GM19395 (cell line): ENCODE data around the gene PAPPA.

Source experiments
- ATAC-seq: cut with Tn5 transposase; IDR thresholded peaks from one replicate; pipeline ENCODE4 v1.9.1; 2021; ENCODE audit warnings: mild to moderate bottlenecking, moderate library complexity; ENCODE audit not compliant: unreplicated experiment

PAPPA gene

DNA sequence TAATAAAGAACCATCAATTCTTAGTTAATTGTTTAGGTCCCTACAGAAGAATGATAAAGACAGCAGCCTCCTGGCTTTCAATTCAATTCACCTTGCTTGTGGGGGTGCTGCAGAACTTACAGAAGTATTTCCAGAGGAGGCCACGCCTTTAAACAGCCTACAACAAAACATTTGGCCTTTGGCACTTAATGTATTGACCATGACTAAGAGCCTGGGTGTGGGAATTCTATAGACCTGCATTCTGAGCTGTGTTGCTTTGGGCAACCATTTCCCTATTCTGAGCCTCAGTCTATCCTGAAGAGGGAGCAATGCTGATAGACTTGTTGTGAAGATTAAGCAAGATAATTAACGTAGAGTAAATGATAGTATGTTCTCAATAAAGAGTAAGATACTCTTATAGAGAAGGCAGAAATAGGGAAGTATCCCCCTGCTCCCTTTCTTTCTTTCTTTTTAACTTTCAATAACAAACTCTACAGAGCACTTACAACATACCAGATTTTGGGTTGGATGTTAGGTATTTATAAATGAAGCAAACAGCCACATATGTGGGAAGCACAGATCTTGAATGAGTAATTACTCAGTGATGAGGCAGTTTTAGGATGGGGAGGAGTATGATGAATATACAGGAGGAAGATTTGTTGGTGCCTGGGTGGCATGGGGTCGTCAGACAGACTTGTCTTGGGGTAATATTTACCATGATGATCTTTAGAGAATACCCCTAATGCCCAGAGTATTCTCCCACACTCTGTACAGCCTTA, 28.4 kb downstream of the PAPPA start:
- ATAC-seq, result no peak

DNA sequence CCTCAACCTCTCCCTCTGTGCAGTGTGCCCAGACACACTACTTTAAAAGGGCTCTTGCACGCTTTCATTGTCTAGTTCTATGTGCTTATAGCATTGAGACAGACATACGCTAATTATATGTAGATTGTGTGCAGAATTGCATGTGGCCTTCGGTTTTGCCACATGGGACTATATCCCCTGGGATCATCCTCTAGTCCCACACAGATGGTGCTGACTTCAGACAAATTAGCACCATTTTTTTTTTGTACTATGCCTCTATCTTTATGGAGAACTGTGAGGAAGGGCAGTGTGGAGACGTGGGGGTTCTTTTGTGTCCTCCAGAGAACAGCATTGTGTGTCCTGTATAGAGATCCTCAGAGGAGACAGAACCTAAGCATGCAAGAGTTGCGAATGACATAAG, 29.3 kb downstream of the PAPPA start:
- ATAC-seq, result no peak

DNA sequence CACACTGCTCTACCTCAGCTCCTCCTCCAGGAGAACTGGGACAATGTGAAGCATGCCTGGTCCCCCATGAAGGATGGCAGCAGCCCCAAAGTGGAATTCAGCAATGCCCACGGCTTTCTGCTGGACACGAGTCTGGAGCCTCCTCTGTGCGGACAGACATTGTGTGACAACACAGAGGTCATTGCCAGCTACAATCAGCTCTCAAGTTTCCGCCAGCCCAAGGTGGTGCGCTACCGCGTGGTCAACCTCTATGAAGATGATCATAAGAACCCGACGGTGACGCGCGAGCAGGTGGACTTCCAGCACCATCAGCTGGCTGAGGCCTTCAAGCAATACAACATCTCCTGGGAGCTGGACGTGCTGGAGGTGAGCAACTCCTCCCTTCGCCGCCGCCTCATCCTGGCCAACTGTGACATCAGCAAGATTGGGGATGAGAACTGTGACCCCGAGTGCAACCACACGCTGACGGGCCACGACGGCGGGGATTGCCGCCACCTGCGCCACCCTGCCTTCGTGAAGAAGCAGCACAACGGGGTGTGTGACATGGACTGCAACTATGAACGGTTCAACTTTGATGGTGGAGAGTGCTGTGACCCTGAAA, 34.1 kb downstream of the PAPPA start:
- no peak for ATAC-seq

DNA sequence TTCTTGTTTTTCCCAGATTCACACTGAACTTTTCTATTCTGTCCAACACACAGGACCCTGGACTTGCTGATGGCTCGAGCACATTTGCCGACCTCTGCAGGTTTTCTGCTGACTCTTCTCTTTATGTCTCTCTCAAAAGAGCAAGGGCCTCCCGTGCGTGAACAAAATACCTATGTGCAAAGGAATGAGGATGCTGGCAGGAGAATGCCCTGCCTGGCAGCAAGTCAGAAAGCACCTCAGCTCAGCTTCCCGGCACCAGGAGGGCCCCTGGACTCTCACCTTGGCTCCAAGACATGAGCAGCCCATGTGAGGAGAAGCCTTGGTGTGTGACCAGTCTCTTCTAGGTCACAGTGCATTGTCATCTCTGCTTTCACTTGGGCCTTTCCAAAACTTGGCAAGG, 36.1 kb downstream of the PAPPA start:
- ATAC-seq, result no peak

DNA sequence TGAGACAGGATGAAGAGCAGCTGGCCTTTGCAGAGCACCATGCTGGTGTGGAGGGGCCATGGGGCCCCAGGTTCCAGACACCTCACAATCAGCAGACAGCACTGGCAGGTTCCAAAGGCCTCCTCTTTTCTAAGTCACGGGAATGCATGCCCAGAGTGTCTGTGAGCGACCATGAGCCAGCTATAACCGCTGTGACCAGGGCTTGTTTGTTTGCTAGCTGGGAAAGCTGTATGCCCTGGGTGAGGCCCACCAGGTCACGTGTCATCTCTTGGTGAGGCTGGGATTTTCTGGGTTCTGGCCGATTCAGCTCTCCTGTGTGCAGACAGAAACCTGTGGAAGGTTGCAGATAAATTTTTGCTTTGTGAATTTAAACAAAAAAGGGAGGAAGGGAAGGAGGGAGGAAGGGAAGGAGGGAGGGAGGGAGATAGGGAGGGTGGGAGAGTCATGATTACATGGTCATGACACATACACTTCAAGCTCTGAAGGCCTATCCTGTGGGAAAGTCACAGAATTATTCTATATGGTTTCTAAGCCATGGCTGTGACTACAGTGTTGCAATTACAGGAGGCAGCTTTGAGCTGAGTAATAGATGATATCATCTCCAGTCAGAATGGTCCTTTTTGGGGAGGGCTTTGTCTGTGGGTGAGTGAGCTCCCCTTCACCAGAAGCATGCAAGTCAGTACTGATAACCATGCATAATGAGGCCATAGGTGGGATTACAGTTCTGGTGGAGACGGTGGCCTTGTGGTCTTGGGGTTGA, 37.2 kb downstream of the PAPPA start:
- ATAC-seq, result no peak

DNA sequence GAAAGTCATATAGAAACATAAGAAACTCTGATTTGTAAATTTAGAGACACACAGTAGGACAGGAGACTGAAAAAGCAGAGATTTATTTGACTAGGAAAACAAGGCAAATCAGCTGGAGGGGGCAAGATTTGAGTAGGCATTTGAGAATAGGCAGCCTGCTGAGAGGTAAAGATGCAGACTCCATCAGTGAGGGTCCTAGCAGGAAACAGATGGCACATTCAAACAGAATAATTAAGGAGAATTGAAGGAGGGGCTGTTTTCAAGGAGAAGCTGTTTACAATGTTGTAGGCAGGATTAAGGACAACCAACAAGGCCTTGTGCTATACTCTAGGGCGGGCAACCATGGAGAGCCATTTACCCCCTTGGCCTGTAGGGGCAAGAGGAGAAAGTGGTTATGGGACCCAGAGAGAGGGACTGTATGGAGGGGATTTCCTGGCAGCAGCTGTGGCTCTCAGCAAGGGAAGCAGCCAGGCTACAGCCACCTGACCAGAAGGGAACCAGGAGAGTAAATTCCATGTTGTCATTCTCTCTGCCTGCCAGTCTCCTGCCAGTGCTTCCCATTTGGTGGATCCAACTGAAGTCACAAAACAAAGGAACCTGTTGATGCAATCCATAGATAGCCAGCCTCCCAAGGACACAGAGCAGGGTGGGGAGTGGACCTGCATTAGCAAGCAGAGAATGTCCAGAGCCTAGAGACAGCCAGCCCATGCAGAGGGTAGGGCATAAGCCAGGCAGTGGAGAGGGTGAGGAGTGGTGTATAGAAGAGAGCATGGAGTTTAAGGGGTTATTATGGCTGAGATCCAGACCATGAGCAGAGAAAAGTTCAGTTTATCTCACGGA, 38.2 kb downstream of the PAPPA start:
- ATAC-seq, result no peak

DNA sequence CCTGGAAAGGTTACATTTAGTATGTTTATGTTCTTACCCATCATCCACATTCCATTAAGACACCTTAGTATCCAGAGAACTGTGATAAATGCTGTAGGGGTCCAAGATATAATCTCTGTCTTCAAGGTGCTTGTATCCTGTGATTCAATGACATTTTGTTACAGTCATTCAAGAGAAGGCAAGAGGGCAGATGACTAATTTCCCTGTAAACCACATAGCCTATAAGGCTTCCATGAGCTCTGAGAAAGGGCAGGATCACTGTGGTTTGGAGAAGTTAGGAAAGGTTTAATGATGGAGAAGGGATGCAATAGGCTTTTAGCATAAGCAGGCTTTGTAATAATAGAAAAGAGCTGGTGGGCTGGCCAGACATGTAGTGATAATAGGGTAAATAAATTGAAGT, 40.0 kb downstream of the PAPPA start:
- no peak for ATAC-seq

DNA sequence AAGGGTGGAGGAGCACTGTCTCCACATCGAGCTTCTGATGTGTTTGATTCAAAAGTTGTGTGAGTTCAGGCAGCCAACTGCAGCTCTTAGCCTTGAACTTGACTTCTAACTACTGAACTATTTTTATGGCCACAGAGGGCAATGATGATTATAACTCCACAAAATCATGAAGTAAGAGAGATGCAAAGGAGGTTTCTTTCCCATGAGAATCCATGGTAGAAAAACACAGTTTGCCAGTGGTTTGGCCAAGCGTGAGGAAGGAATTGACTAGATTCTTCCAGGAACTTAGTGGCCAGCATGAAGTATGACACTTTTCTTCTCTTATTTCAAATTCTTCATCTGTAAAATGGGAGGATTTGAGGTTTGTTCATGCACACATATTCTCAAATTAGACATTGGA, 43.2 kb downstream of the PAPPA start:
- no peak for ATAC-seq

DNA sequence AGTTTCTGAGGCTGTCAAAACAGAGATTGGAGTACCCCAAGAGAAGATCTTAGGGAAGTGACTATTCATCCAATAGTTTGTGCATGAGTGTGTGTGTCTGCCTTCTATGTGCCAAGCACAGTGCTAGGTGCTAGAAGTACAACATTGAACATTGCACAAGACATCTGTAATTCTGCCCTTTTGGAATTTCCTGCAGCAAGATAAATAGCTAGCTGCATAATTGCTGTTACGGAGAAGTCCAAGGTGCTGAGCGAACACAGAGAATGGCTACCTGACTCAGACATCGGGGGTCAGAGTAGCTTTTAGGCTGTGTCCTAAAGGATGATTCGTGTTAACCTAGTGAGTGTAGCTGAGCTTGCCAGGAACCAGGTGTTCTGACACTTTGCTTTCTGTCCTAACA, 44.8 kb downstream of the PAPPA start:
- ATAC-seq, result no peak

DNA sequence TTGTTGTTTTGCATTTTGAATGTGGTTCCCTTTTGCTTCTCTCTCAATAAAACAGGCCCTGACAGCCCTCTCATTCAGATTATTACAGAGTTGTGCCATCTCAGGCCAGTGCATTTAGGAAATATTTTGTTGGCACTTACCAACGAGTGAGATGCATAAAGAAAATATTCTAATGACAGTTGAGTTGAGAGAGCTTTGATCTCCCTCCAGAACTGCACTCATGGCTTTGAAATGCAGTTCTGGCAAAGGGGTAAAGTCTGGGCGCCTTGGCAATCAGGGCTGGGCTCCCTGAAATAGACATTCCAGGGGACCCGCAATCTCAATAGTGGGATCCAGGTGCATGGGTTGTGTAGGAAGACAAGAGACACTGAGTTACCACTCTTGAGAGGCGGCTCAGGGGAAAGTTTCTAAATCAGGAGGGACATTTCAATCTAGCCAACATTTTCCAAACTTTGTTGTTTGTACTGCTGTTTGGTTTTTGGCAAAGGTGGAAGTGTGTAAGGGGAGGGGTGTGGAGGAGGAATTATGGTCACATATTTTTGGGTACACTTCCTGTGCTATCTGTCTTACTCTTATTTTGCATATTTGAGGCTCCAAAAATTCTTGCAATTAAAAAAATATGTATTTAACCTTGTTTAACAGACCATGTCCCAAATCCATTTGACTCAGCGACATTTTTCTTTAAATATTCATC, 48.8 kb downstream of the PAPPA start:
- ATAC-seq, result no peak

DNA sequence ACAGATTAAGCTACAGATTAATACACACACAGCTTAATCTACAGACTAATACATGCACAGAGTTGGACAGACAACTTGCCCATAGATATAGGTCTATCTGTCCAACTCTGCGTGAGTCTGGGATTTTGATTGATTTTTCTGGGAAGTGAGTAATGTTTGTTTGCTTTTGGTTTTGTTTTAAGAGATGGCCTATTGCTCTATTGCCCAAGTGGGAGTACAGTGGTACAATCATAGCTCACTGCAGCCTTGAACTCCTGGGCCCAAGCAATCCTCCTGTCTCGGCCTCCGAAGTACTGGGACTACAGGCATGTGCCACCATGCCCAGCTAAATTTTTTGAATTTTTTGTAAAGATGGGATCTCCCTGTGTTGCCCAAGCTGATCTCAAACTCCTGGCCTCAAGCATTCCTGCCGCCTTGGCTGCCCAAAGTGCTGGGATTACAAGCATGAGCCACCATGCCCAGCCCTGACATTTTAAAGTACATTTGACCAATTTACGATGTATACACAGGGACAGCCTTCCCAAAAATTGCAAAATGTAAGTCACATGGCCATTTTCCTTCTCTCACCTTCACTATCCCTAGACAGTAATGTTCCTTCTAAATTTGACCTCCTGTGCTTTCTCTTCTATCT, 50.8 kb downstream of the PAPPA start:
- ATAC-seq, result no peak

DNA sequence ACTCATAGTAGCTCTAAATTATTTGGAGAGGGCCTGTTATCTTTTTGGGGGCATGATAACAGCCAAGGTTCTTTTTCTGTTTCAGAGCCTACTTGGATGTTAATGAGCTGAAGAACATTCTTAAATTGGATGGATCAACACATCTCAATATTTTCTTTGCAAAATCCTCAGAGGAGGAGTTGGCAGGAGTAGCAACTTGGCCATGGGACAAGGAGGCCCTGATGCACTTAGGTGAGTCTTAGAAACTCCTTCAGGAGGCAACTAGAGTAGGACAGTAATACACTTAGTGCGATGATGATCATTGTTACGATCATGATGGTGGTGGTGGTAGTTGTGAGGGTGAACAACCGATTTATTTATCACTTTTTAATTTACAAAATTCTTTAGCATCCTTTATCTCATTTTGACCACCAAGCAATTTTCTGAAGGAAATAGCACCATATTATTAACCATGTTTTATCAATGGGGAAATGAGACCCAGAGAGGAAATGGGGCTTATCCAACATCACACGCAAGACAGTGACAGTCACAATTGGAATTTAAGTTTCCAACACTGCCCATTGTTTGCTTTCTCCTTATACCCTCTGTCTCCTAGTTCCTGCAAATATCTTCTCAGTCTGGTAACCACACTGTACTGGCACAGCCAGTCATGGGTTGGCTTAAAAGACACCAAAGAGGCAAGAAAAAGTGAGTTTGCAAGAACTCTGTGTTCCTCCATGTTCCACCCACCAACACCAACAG, 54.0 kb downstream of the PAPPA start:
- ATAC-seq, result no peak

DNA sequence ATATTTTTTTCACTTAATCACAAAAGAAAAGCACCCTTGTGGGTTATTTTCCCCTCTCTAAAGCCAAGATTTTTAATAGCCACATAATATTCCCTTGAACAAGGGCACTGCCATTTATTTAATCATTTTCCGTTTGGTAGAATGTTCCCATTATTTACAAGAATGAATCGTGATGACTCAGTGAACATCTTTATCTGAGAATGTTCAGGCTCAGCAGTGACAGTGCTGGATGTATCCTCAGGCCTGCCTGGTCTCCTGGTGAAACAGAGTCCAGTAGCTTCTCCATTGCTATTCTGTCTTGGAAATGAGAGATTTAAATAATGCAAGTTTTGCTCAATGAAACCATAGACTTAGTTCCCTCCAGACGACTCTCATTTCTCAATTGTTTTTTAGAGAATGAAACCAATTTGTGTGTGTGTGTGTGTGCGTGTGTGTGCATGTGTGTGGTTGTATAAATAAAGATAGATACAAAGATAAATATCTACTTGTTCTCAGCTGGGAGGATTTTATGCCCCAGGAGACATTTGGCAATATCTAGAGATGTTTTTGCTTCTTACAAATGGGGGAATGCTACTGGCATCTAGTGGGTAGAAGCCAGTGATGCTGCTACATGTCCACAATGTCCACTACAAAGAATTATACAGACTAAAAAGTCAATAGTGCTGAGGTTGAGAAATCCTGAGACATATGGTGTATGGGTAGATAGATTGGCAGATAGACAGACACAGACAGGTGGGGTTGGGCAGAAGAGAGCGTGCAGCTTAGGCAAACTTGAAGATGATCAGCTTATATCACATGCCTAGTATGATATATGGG, 55.0 kb downstream of the PAPPA start:
- ATAC-seq, result no peak

DNA sequence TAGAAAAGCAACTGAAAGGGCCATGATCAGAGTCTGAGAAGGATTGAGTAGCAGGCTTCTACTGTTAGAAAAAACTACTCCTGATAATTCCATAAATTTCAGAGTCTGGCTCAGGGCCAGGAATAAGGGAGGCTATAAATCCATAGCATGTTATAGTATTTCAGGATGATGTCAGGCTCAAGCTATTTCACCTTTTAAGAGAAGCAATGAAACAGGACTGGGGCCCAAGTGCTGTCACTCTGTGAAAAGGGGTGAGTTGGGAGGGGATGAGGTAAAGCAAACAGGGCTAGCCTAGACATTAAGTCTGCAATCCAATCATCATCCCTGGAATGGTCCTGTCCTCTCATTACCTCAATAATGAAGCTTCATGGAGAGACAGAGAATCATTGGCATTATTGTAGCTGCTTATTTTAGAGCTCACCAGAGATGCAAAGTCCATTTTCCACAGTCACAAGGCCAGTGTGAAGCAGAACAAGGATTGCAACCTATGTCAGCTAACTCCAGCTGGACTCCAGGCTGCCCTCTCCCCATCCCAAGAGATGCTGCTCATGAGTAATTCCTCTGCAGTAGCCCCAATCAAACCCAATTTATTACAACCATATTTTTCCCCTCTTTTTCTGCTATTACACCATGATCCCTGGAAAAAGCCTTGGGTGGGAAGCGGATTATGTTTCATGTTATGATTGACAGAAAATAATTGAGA, 56.0 kb downstream of the PAPPA start:
- ATAC-seq, result no peak

DNA sequence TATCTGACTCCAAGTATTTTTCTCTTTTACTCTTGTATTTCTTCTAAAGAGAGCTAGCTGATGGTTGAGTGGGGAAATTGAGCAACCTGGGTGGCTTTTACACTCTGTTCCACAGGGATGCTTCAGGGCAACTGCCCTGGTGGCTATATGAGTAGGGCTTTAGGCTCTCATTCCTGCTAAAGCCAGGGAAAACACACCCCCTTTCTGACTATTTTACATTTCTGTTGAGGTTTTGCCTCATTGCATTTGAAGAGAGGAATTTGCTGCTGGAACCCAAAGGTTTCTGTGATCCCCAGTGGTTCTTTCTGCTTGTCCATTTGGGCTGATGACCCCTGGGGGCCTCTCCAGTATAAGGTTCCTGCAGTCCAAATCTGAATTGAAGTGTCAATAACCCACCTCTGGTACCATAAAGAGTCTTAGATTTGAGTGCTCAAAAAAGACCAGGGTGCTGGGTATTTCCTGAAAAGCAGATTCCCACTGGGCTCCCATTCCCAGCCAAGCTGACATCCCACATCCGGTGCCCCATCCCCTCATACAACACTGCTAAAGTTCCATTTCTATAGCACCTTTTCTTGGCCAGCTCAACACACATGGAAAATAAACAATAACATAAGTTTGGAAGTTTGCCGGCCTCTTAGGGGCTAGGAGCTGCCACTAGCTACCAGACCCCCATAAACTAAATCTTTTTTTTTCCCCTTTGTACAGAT, 59.5 kb downstream of the PAPPA start:
- ATAC-seq, result no peak

DNA sequence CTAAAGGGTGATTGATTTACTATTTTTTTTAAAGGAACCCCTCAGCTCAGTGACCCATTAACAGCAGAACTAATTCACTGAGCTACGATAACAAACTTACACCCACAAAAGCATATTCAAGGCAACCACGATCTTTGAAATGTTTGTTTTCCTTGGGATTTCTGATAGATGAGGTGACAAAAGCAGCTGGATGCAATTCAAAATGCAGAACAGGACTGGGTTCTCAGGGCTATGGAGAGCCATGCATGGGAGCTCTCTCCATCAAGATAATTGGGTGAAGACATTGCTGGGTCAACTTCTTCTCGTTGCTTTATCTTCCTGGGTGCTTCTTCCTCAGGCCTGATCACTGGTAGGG, 60.1 kb downstream of the PAPPA start:
- no peak for ATAC-seq

DNA sequence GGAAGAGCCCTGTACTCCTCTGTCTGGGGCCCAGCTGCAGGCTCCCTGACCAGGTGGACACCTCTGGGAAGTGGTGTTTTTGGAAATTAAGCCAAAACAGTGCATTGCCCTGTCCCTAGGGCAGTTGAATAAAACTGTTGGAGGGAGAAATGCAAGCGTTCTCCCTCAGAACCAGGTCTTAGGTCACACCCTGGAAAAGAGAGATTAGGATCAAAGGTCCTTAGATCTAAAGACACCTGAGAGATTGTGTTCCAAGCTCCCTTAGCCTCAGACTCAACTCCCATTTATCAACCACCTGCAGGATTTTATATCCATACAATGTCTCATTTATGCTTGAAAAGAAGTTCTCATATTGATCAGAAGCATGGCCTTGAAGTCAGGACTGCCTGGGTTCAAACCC, 64.8 kb downstream of the PAPPA start:
- ATAC-seq, result no peak

DNA sequence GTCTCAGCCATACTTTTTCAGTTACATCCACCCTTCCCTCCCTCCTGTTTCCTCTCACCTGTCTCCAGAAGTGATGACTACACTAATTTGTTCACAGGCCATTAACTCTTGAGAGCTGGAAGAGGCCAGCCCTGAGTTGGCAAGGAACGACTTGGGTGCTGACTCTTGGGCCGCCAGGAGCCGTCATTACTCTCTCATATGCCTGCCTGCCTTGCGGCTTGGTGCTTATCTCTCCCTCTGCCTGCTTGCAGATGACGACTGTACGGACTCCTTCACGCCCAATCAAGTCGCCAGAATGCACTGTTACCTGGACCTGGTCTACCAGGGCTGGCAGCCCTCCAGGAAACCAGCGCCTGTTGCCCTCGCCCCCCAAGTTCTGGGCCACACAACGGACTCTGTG, 66.1 kb downstream of the PAPPA start:
- ATAC-seq, result no peak
